GM18520 (cell line): ENCODE results near the gene CPA4.
"Not testable (repeated sequence)": the region's sequence is repeated elsewhere in the genome, so short reads cannot be mapped to it uniquely, and the experiment has no call there.

Experiments used
- ATAC-seq: cut with Tn5 transposase; IDR thresholded peaks from one replicate; pipeline ENCODE4 v1.9.1; 2021; ENCODE audit not compliant: unreplicated experiment

The CPA4 gene

GRCh38 chr7:130299866-130300265, 6.9 kb downstream of the CPA4 start:
- ATAC-seq = no peak

- no peak for ATAC-seq
These were observed 8.6 kb downstream of the CPA4 start for GRCh38 chr7:130301501-130302020.

- ATAC-seq = no peak
These were observed 9.7 kb downstream of the CPA4 start for GRCh38 chr7:130302649-130303048.

GRCh38 chr7:130303127-130303526, 10.2 kb downstream of the CPA4 start:
- ATAC-seq = no peak

- no peak for ATAC-seq
These were observed 10.6 kb downstream of the CPA4 start for GRCh38 chr7:130303551-130303950.

- ATAC-seq = no peak
These were observed 11.0 kb downstream of the CPA4 start for GRCh38 chr7:130303982-130304381.

- ATAC-seq = no peak
These were observed 11.9 kb downstream of the CPA4 start for GRCh38 chr7:130304878-130305277.

- no peak for ATAC-seq
These were observed 12.6 kb downstream of the CPA4 start for GRCh38 chr7:130305433-130306042.

GRCh38 chr7:130309986-130310385, 17.0 kb downstream of the CPA4 start:
- no peak for ATAC-seq

GRCh38 chr7:130314305-130314704, 21.3 kb downstream of the CPA4 start:
- ATAC-seq = no peak

- ATAC-seq = no peak
These were observed 26.6 kb downstream of the CPA4 start for GRCh38 chr7:130319541-130319940.

- not testable (repeated sequence) for ATAC-seq
These were observed 28.7 kb downstream of the CPA4 start for GRCh38 chr7:130321542-130322229.

GRCh38 chr7:130322615-130323014, 29.7 kb downstream of the CPA4 start:
- ATAC-seq = no peak

GRCh38 chr7:130324306-130324943, 31.5 kb downstream of the CPA4 start:
- no peak for ATAC-seq

GRCh38 chr7:130329681-130330080, 36.7 kb downstream of the CPA4 start:
- ATAC-seq = no peak

- no peak for ATAC-seq
These were observed 39.5 kb downstream of the CPA4 start for GRCh38 chr7:130332259-130333053.

GRCh38 chr7:130333832-130334231, 40.9 kb downstream of the CPA4 start:
- ATAC-seq = no peak

GRCh38 chr7:130334274-130334673, 41.3 kb downstream of the CPA4 start:
- ATAC-seq = no peak

GRCh38 chr7:130337410-130337971, 44.5 kb downstream of the CPA4 start:
- no peak for ATAC-seq

- no peak for ATAC-seq
These were observed 45.3 kb downstream of the CPA4 start for GRCh38 chr7:130338233-130338632.

- no peak for ATAC-seq
These were observed 48.9 kb downstream of the CPA4 start for GRCh38 chr7:130341882-130342281.
